GM12873 (cell line): Measurements from ENCODE around the gene GALNT7.

Experiments
- CTCF ChIP-seq: IDR thresholded peaks from 2 replicates; pipeline ENCODE4 v1.5.1; 2012; ENCODE audit warnings: low read depth, mild to moderate bottlenecking, moderate library complexity, low read length, control low read depth; ENCODE audit not compliant: insufficient read depth; ENCODE audit errors: missing control alignments

GALNT7 gene

GRCh38 chr4:173151496-173151895 lies 17.1 kb upstream of the GALNT7 start:
- TF ChIP-seq CTCF, result no peak

GRCh38 chr4:173152104-173152503 lies 16.5 kb upstream of the GALNT7 start:
- TF ChIP-seq CTCF, result no peak

- no peak for TF ChIP-seq CTCF
These were observed 15.2 kb upstream of the GALNT7 start for GRCh38 chr4:173153445-173153844.

GRCh38 chr4:173159791-173160190 lies 8.8 kb upstream of the GALNT7 start:
- no peak for TF ChIP-seq CTCF

GRCh38 chr4:173160871-173161270 lies 7.7 kb upstream of the GALNT7 start:
- no peak for TF ChIP-seq CTCF

- no peak for TF ChIP-seq CTCF
These were observed 7.3 kb upstream of the GALNT7 start for GRCh38 chr4:173161311-173161710.

- no peak for TF ChIP-seq CTCF
These were observed 2.9 kb upstream of the GALNT7 start for GRCh38 chr4:173165706-173166105.
